EH (cell line): Measurements from ENCODE around the gene LHFPL5.
A peak's percentile ranks its signal among the peaks of the same experiment; 100 is the strongest.

Source experiments
- DNase-seq: peaks from one replicate; pipeline ENCODE4 v3.0.0-alpha.2; 2015; ENCODE audit warnings: low read depth

LHFPL5 gene

GRCh38 chr6:35804996-35805736 is at the start of gene LHFPL5:
Gene LHFPL5, plus strand, starts transcription at chr6:35805352. Its CDS starts 319 bp downstream, at chr6:35805671.
- DNase-seq: peak; percentile 42

GRCh38 chr6:35757456-35758123 is 47.6 kb upstream of the LHFPL5 start:
- peak; percentile 23 for DNase-seq

GRCh38 chr6:35759426-35759825 is 45.7 kb upstream of the LHFPL5 start:
- DNase-seq: no peak

GRCh38 chr6:35765739-35766138 is 39.4 kb upstream of the LHFPL5 start:
- no peak for DNase-seq

GRCh38 chr6:35769211-35769610 is 35.9 kb upstream of the LHFPL5 start:
- no peak for DNase-seq

- DNase-seq: no peak
These were observed 33.9 kb upstream of the LHFPL5 start for GRCh38 chr6:35771343-35771627.

- no peak for DNase-seq
These were observed 30.9 kb upstream of the LHFPL5 start for GRCh38 chr6:35774116-35774794.

- DNase-seq: no peak
These were observed 30.1 kb upstream of the LHFPL5 start for GRCh38 chr6:35775031-35775430.

GRCh38 chr6:35776364-35777215 is 28.6 kb upstream of the LHFPL5 start, which contains the start of gene CLPSL2:
Gene CLPSL2, plus strand, starts transcription at chr6:35776598. Its CDS starts 21 bp downstream, at chr6:35776619.
- no peak for DNase-seq

GRCh38 chr6:35777356-35778102 is 27.6 kb upstream of the LHFPL5 start:
- no peak for DNase-seq

- DNase-seq: no peak
These were observed 26.7 kb upstream of the LHFPL5 start for GRCh38 chr6:35778437-35778836.

- DNase-seq: no peak
These were observed 24.4 kb upstream of the LHFPL5 start, which contains the start of gene CLPSL1 for GRCh38 chr6:35780719-35781118. Gene CLPSL1, plus strand, starts transcription at chr6:35781019. Its CDS starts 92 bp downstream, at chr6:35781111.

- DNase-seq: no peak
These were observed 23.9 kb upstream of the LHFPL5 start for GRCh38 chr6:35781290-35781689.

- no peak for DNase-seq
These were observed 22.7 kb upstream of the LHFPL5 start for GRCh38 chr6:35782424-35782823.

- no peak for DNase-seq
These were observed 21.0 kb upstream of the LHFPL5 start for GRCh38 chr6:35784200-35784599.

- DNase-seq: no peak
These were observed 18.9 kb upstream of the LHFPL5 start for GRCh38 chr6:35786272-35786671.

- DNase-seq: no peak
These were observed 18.3 kb upstream of the LHFPL5 start for GRCh38 chr6:35786810-35787209.

- no peak for DNase-seq
These were observed 17.6 kb upstream of the LHFPL5 start for GRCh38 chr6:35787266-35788218.

- no peak for DNase-seq
These were observed 16.6 kb upstream of the LHFPL5 start for GRCh38 chr6:35788423-35788982.

- DNase-seq: no peak
These were observed 14.5 kb upstream of the LHFPL5 start for GRCh38 chr6:35790683-35791082.
